ENCODE measurements around the gene RDH5.

The RDH5 gene

DNA sequence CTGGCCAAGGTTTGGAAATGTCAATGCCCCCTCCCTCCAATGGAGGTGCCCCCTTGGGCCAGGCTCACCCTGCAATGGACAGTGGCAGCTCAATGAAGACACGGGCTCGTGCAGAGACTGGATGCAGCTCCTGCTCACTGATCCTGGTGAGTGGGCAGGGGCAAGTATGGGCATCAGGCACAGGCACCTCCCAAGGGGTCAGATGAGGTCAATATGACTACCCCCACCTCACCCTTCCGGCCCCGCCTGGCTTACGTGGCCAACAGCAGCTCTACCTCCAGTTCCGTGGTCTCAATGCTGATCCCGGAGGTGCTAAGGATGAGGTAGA is 26.0 kb upstream of the RDH5 start:
- DNase-seq (ENCODE audit: extremely low spot score) = no peak
- ChIA-PET POLR2A (interaction anchor here (2.1 kb wide), 1 partner anchor 13 kb away, joined by 8 read pairs; a partner anchor contains a TSS), CTCF (no interaction called here)
- TF ChIP-seq ARNT (IDR thresholded peaks at IDR 0.05) (no peak), SP1 (IDR thresholded peaks at IDR 0.05) (no peak), CTBP1 (IDR thresholded peaks at IDR 0.05; ENCODE audit: borderline replicate concordance) (no peak), HDGF (IDR thresholded peaks at IDR 0.05; ENCODE audit: borderline replicate concordance) (no peak), ELF4 (IDR thresholded peaks at IDR 0.05) (no peak), TARDBP (IDR thresholded peaks at IDR 0.05) (no peak)

DNA sequence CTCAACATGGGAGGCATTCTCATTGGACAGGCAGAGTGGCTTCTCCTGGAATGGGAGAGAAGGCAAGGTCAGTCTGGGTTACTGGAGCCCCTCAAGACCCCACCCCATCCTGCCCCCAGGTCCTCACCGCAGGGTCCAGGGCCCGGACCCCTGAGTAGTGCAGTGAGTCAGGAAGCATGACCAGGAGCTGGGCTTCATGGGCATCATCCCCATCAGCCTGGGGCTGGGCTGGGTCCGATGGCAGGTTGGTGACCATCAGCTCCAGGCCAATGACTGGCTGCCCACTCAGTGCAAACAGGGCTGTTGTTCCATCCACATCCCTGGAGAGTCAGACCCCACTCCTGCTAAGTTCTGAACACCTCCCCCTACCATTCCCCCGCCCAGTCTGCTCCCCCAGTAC is 25.5 kb upstream of the RDH5 start:
- no peak for TF ChIP-seq LEF1 (IDR thresholded peaks at IDR 0.05; ENCODE audit: borderline replicate concordance)
- no peak for TF ChIP-seq CTBP1 (IDR thresholded peaks at IDR 0.05; ENCODE audit: borderline replicate concordance)
- no peak for TF ChIP-seq SUZ12 (IDR thresholded peaks at IDR 0.05)
- no peak for TF ChIP-seq FOXK2 (IDR thresholded peaks at IDR 0.05)
- TF ChIP-seq NFRKB (IDR thresholded peaks at IDR 0.05) = no peak
- TF ChIP-seq HDGF (IDR thresholded peaks at IDR 0.05; ENCODE audit: borderline replicate concordance) = no peak
- TF ChIP-seq, protein P1, sequence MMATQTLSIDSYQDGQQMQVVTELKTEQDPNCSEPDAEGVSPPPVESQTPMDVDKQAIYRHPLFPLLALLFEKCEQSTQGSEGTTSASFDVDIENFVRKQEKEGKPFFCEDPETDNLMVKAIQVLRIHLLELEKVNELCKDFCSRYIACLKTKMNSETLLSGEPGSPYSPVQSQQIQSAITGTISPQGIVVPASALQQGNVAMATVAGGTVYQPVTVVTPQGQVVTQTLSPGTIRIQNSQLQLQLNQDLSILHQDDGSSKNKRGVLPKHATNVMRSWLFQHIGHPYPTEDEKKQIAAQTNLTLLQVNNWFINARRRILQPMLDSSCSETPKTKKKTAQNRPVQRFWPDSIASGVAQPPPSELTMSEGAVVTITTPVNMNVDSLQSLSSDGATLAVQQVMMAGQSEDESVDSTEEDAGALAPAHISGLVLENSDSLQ (IDR thresholded peaks at IDR 0.05) = no peak
- TF ChIP-seq ELF4 (IDR thresholded peaks at IDR 0.05) = no peak
- ChIA-PET CTCF (no interaction called here), POLR2A (interaction anchor here (2.1 kb wide), 1 partner anchor 13 kb away, joined by 8 read pairs; a partner anchor contains a TSS)
- no peak for DNase-seq (ENCODE audit: extremely low spot score)

DNA sequence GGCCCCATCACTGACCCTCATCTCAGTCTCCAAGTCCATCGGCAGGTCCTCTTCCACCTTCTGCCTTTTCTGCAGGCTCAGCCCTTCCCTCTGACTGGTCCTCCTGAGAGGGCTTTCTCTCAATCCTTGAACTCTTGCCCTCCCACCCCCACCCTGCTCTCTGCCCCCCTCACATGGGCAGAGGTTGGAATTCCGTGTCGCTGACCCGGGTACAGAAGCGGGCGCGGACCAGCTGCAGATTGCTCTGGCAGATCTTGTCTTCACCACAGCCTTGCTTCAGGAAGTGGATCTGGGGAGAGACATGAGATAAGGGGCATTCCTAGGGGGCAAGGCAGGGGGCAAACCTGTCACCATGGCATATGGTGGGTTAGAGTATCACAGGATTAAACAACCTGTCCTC is 24.8 kb upstream of the RDH5 start:
- TF ChIP-seq ARNT (IDR thresholded peaks at IDR 0.05) (no peak), CTBP1 (IDR thresholded peaks at IDR 0.05; ENCODE audit: borderline replicate concordance) (no peak), L3MBTL2 (conservative IDR thresholded peaks at IDR 0.05) (no peak), NFRKB (IDR thresholded peaks at IDR 0.05) (no peak), SP1 (IDR thresholded peaks at IDR 0.05) (no peak), HDGF (IDR thresholded peaks at IDR 0.05; ENCODE audit: borderline replicate concordance) (no peak), TARDBP (IDR thresholded peaks at IDR 0.05) (no peak), ELF4 (IDR thresholded peaks at IDR 0.05) (no peak), FOXA1 (IDR thresholded peaks at IDR 0.05) (no peak), FOXK2 (IDR thresholded peaks at IDR 0.05) (no peak), FOXM1 (IDR thresholded peaks at IDR 0.05; ENCODE audit: borderline replicate concordance) (no peak), SUZ12 (IDR thresholded peaks at IDR 0.05) (no peak), LEF1 (IDR thresholded peaks at IDR 0.05; ENCODE audit: borderline replicate concordance) (no peak), ZNF384 (IDR thresholded peaks at IDR 0.05) (no peak), BHLHE40 (IDR thresholded peaks at IDR 0.05; ENCODE audit: borderline replicate concordance) (no peak)
- TF ChIP-seq, protein P1 (IDR thresholded peaks at IDR 0.05) = no peak
- ChIA-PET CTCF (interaction anchor here (2.1 to 3.2 kb wide), 2 partner anchors 10 to 14 kb away, joined by 6 to 10 read pairs; a partner anchor contains a TSS), POLR2A (interaction anchor here (1.0 to 2.1 kb wide), 5 partner anchors 11 to 34 kb away, joined by 3 to 9 read pairs (median 3); partner anchors contain the start of genes BLOC1S1, CD63 and ITGA7)
- DNase-seq (ENCODE audit: extremely low spot score) = no peak

DNA sequence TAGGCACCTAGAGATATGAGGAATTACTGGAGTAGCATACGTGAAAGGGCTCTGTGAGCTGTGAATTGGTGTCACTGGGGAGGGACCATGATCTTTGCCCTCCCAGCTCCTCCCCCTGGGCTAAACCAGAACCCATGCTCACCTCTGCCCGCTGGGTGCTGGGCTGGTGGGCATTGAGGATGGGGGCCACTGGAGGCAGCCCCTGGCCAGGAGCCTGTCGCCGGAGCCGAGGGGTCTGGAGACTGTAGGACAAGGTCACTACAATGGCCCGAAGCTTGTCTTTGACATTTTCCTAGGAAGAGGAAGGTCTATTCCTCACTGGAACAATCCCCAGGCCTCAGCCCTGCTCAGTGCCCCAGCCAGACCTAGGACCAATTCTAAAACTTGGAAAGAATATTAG is 24.1 kb upstream of the RDH5 start:
- CTCF ChIA-PET = interaction anchor here (2.1 to 3.2 kb wide), 2 partner anchors 9 to 15 kb away, joined by 6 to 10 read pairs; a partner anchor contains a TSS
- TF ChIP-seq ARNT (IDR thresholded peaks at IDR 0.05) (no peak), ELF4 (IDR thresholded peaks at IDR 0.05) (no peak), L3MBTL2 (conservative IDR thresholded peaks at IDR 0.05) (no peak), SUZ12 (IDR thresholded peaks at IDR 0.05) (no peak), BHLHE40 (IDR thresholded peaks at IDR 0.05; ENCODE audit: borderline replicate concordance) (no peak), LEF1 (IDR thresholded peaks at IDR 0.05; ENCODE audit: borderline replicate concordance) (no peak), FOXA1 (IDR thresholded peaks at IDR 0.05) (no peak), NFRKB (IDR thresholded peaks at IDR 0.05) (no peak), ZNF384 (IDR thresholded peaks at IDR 0.05) (no peak), CTBP1 (IDR thresholded peaks at IDR 0.05; ENCODE audit: borderline replicate concordance) (no peak), SP1 (IDR thresholded peaks at IDR 0.05) (no peak), FOXK2 (IDR thresholded peaks at IDR 0.05) (no peak), FOXM1 (IDR thresholded peaks at IDR 0.05; ENCODE audit: borderline replicate concordance) (no peak), HDGF (IDR thresholded peaks at IDR 0.05; ENCODE audit: borderline replicate concordance) (no peak), TARDBP (IDR thresholded peaks at IDR 0.05) (no peak)
- TF ChIP-seq, protein P1 (IDR thresholded peaks at IDR 0.05) = no peak
- POLR2A ChIA-PET = interaction anchor here (1.0 to 2.1 kb wide), 4 partner anchors 11 to 33 kb away, joined by 3 to 9 read pairs (median 3); partner anchors contain the start of genes BLOC1S1, CD63 and ITGA7
- DNase-seq (ENCODE audit: extremely low spot score) = no peak

DNA sequence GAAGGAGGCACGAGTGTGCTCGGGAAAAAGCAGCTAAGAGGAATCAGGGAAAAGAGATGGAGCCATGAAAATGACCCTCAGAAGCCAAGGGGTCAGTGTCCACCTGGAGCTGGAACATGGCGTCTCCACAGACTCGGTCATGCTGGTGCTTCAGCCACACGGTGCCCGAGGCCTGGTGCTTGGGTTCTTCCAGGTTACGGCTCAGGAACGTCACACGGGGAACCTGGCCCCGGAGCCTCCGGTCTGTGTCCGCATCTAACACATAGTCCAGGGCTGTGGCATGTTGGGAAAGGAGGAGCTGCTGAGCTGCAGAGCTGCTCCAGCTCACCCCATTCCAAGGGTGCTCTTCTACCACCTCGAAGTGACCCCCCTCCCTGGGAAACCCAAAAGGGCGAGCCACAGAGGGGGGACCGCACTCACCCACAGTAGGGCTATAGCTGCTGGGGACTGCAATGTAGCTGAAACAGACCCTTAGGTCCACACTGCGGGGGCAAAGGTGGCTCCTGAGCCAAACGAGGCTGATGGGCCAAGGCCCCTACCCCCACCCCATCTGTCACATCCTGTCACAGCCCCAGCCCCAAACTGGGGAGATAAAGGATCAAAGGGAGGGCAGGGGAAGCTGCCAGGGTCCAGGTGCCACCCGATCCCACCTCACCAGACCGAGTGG is 23.3 kb upstream of the RDH5 start:
- no peak for DNase-seq (ENCODE audit: extremely low spot score)
- TF ChIP-seq SUZ12 (IDR thresholded peaks at IDR 0.05) (no peak), FOXM1 (IDR thresholded peaks at IDR 0.05; ENCODE audit: borderline replicate concordance) (no peak), NFRKB (IDR thresholded peaks at IDR 0.05) (no peak), SP1 (IDR thresholded peaks at IDR 0.05) (no peak), L3MBTL2 (conservative IDR thresholded peaks at IDR 0.05) (no peak), CTBP1 (IDR thresholded peaks at IDR 0.05; ENCODE audit: borderline replicate concordance) (no peak), FOXK2 (IDR thresholded peaks at IDR 0.05) (no peak), FOXA1 (IDR thresholded peaks at IDR 0.05) (no peak), TARDBP (IDR thresholded peaks at IDR 0.05) (no peak), HDGF (IDR thresholded peaks at IDR 0.05; ENCODE audit: borderline replicate concordance) (no peak), LEF1 (IDR thresholded peaks at IDR 0.05; ENCODE audit: borderline replicate concordance) (no peak)
- TF ChIP-seq, protein P1 (IDR thresholded peaks at IDR 0.05) = no peak
- POLR2A ChIA-PET = interaction anchor here (1.2 to 2.1 kb wide), 2 partner anchors 10 to 15 kb away, joined by 3 to 9 read pairs; partner anchors contain the start of gene ITGA7
- CTCF ChIA-PET = interaction anchor here (2.1 to 3.2 kb wide), 2 partner anchors 9 to 15 kb away, joined by 6 to 10 read pairs; a partner anchor contains a TSS

Data from HEK293T (cell line).